CD4-positive, alpha-beta T cell treated with Interferon gamma for 1 hour (primary cell): ENCODE data around the gene GTF2H4.
"Not testable (repeated sequence)": the region's sequence is repeated elsewhere in the genome, so short reads cannot be mapped to it uniquely, and the experiment has no call there.

ENCODE experiments used
- DNase-seq: peaks from one replicate; pipeline ENCODE4 v3.0.0-alpha.2; 2020

The GTF2H4 gene

DNA sequence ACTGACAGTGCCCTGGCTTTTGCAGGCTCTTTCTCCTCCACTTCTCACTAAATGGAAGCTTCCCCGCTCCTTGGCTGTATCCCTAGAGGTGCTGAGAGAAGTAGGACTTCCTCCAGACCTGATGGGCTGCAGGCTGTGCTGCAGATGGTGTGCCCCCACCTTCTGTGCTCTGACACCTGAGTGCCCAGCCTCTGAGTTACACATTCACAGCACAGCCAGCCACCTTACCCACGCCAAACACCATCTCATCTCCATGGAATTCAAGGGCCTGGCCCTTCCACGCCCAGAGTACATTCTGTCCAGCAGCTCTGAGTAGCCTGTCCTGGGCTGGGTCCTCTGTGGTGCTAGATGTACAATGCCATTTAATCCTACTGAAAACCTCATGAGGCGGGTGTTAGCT lies 18.6 kb downstream of the GTF2H4 start:
- DNase-seq: no peak

DNA sequence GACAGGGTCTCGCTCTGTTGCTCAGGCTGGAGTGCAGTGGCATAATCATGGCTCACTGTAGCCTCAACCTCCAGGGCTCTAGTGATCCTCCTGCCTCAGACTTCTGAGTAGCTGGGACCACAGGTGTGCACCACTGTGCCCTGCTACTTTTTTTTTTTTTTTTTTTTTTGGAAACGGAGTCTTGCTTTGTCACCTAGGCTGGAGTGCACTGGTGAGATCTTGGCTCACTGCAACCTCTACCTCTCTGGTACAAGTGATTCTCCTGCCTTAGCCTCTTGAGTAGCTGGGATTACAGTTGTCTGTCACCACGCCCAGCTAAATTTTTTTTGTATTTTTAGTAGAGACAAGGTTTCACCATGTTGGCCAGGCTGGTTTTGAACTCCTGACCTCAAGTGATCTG lies 19.1 kb downstream of the GTF2H4 start:
- not testable (repeated sequence) for DNase-seq

DNA sequence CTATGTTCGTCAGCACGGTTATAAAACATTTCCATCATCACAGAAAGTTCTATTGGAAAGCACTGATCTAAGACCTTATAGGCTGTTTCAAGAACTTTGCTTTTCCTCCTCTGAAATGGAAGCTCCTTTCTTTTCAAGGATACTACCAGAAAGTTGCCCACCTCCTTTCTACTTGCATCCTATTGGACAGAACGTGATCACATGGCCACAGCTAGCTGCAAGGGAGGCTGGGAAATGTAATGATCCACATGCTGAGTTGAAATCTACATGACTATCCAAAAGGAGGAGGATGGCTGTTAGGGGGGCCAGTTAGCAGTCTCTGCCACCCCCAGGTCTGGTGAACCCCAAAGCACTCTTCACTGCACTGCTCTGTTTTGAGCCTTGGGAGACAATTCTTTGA lies 20.7 kb downstream of the GTF2H4 start:
- DNase-seq: no peak

DNA sequence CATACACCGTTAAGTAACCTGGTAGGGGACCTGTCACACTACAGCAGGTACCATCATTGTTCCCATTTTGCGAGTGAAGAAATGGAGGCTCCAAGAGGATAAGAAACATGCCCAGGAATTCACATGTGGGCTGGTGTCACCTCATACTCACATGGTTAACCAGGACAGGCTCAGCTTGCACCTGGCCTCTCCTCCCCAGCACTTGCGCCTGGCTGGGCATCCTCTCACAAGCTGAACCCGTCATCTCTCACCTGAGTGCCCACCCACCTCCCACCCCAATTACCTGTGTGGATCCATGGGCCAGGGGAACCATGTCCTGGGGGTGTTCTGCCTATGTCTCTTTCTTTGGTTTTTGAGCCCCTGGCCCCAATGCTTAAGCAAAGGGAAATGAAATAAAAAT lies 22.5 kb downstream of the GTF2H4 start:
- DNase-seq: no peak

DNA sequence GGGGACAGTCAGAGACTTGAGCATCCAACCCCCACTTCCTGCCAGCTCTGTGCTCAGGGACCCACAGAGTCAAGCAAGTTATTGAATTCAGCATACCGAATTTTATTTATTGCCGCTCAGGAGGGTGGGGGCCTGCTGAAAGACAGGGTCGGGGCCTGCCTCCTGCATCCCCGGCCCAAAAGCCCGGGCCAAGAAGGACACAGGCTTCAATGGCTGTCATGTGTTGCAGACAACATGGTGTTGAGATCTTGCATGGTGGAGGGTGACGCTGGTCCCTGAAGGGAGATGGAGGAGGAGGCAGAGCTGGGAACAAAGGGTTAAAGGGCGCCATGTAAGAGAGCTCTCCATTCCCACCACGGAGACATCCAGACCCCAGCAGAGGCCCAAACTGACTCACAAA lies 23.3 kb downstream of the GTF2H4 start:
- DNase-seq: no peak

DNA sequence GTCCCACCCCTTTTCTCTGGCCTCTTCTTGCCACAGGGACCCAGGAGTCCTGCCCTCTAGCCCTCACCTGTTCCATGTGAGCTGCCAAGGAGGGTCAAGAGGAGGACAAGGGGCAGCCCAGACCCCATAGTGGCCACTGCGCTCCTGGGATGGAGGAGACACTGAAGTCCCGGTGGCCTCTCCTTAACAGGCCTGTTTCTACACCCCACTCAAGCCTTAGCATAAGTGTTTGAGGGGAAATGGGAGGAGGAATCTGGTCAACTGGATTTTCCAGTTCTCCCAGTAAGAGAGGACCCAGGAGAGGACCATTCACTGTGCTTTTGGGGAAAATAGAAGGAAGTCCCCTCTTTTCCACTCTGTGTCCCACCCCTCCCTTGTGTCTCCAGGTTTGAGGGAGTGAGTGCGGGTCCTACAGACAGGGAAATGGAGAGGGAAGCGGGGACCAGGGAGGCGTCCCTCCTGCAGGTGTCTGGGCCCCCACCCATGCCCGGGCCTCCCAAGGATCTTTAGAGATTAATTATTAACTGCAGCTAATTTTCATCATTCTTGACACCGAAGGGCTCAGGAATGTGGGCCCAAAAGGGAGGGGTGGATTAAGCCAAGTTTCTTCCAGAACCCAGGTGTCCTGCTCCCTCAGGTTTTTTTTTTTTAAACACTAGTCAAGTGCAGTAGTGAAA lies 24.1 kb downstream of the GTF2H4 start, which contains the start of gene SFTA2:
TSS of gene SFTA2 (minus strand) at position 202 of the 677 bp plus-strand sequence. CDS start at position 128, 74 bp downstream.
- DNase-seq: no peak

DNA sequence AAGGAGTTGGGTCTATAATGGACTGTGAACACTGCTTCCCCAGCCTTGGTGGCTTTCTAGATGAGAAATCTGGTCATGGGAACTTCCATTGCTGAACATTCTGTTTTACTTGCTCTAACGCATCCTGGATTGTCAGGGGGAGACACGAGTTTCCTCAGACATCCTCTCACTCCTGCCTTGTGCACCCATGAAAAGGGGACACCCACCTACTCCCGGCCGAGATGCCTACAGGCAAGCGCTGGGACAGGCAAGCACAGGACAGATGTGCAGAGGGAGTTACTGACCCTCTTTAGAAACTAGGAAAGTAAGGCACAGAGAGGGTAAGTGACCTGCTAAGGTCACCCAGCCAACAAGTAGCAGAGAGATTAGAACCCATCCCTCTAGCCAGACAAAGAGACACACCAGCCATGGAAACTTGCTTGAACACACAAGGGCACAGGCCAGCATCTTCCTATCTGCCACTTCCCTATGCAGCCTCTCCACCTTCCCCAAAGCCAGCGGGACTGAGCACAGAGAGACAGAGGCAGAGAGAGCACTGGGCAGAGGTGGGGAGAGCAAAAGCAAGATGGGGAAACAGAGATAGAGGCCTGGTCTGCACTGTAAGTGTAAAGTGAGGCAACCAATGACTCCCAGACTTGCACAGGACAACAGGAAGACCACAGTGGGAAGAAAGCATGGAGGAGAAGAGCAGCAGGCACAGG lies 24.8 kb downstream of the GTF2H4 start:
- DNase-seq: no peak

DNA sequence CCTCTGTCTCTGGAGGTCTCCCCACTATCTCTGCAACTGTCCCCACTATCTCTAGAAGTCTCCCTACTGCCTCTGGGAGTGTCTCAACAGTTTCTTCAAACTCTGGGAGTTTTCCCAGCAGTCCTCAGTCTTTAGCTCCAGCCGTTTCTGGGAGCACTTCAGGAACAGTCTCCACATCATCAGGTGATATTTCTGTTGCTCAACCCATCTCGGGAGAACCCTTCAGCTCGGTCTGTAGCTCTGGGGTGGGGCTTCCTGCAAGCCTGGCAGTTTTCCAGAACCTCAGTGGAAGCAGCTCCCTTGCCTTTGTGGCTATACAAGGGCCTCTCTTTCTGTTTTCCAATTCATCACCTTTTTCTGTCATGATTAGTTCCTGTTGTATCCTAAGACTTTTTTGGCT lies 27.0 kb downstream of the GTF2H4 start:
- no peak for DNase-seq

DNA sequence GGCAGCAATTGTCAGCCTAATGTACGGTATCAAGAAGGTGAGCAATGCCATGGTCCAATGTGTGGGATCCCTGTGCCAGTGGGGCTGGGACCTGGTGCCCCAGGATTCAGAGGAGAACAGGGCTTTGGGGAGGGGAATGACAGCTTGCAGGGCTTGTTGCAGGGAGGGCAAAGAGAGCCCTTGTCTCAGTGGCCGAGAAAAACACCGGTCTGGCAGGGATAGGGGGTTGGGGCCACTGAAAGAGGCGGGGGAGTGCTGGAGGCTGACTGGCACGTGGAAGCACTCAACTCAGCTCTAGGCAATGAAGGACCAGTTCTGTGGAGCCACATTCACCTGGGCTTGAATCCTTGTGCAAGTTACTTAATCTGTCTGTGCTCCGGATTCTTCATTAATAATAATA lies 29.3 kb downstream of the GTF2H4 start:
- DNase-seq: no peak

DNA sequence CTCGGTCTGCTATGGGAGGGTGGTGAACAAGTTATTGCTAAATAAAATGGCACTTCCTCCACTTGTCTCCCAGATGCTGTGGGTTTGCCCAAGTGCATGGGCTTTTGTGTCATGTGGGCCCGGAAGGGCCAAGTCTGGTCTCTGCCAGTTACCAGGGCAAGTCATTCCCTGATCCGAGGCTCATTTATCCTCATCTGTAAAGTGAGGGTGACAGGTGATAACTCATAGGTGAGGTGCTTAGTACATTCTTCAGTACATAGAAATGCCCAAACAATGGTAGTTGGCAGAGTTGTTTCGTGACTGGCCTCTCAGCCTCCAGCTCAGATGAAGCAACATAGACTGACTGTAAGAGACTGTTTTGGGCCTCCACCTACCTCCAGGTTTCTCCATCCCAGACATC lies 30.7 kb downstream of the GTF2H4 start:
- DNase-seq: no peak

DNA sequence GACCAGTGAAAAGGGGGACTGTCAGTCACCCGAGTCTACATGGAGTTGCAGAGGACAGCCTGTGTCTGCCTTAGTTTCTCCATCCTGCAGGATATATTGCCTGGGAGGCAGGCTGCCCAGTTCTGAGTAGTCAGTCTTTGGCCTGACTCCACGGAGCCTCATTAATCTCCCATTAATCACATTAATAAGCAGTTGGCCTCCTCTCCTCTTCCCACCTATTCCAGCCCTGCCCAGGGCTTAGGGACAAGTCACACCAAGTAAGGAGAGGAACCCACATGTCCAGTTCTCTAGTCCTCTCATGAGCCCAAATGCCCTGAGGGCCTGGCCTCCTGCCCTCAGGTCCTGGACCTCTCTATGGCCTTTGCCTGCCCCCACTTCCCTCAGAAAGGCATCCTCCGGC lies 31.5 kb downstream of the GTF2H4 start:
- DNase-seq: no peak

DNA sequence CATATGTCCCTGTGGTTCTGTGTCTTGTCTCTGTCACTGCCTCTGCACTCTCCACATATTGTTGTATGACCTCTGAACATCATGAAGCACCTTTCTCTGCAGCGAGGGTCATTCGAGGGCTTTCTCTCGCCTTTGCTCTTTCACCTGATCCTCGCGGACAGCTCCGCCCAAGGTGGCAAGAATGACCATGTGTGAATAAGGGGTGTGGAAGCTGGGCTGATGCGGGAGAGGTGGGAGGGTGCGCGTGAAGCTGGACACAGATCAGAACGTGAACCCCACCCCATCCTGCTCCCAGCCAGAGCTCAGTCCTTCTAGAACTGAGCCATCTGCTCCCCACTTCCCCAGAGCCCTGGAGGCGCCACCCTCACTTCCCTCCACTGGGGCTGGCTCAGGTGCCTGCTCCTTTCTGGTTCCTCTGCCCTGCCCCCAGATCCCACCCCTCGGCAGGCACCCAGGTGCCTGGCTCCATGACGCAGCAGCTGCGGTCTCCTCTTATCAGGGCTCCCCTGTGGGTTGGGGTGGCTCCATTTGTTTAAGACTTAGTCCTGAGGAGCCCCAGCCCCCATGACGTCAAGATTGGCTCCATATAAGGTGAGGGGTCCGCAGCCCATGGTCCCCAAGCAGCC lies 32.5 kb downstream of the GTF2H4 start, which contains the start of gene MUCL3:
TSS of gene MUCL3 (plus strand) at position 613 of the 626 bp plus-strand sequence. CDS start 27 bp downstream, outside the sequence.
- DNase-seq: no peak

DNA sequence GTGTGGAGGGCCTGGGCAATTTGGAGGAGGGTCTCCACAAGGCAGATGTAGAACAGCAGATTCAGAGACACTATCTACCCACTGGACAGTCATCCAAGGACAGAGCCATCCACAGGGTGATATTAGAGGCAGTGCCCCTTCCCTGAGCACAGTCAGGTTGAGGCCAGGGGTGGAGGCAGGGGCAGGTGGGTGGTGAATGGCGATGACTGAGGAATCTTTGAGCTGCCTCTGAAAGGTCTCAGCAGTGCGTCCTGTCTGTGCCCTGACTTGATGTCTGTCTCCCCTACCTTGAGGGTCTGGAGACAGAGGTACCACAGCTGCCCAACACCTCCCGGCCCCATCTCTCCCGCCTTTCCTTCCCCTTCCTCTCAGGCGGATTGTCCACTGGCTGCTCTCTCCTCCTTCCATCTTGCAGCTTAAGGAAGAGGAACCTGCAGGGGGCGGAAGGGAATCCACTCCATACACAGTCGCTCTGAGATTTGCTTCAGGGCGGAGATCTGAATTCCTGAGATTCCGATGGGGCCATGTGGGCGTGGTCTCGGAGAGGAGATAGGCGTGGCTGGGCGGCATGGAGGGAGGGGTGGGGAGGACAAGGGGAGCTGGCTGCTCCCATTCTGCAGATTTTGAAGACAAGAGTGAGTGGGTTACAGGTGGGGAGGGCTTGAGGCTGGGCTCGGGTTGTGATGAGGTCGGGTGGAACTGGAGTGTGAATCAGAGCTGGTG lies 34.5 kb downstream of the GTF2H4 start:
- DNase-seq: no peak

DNA sequence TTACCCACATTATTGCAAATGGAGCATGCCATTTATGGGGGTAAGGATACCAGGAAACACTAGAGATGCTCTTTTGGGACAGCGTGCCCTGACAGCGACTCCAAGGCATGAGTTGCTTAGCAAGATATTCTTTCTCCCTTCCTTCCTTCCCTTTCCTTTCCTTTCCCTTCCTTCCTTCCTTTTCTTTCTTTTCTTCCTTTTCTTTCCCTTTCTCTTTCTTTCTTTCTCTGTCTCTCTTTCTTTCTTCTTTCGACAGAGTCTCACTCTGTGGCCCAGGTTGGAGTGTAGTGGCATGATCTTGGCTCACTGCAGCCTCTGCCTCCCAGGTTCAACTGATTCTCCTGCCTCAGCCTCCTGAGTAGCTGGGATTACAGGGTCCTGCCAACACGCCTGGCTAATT lies 36.0 kb downstream of the GTF2H4 start:
- DNase-seq: no peak

DNA sequence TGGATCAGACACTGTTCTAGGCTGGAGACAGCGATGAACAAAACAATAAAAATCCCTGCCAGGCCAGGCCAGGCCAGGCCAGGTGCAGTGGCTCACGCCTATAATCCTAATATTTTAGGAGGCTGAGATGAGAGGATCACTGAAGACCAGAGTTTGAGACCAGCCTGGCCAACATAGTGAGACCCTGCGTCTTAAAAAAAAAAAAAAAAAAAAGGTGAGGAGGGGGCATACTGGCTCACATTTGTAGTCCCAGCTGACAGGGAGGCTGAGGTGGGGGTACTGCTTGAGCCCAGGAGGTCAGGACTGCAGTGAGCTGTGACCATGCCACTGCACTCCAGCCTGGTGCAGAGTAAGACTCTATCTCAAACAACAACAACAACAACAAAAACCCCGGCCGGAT lies 37.3 kb downstream of the GTF2H4 start:
- DNase-seq: no peak

DNA sequence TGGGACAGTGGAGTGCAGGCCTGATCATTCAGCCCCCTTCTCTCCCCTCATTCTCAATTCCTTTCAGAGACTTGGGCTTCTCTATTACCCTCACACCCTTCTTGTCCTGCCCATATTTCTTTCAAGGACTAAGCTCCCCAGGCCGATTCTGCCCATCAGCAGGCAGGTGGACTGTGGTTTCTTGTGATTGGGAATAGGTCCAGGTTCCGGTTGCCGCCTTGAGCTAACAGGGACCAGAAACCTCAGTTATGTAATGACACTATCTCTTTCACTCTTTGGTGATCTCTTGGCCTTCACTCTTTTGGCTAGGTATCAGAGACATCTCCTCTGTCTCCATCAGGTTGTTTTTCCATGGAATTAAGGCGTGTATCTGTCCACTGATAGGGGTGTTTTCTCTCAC lies 39.2 kb downstream of the GTF2H4 start:
- DNase-seq: no peak

DNA sequence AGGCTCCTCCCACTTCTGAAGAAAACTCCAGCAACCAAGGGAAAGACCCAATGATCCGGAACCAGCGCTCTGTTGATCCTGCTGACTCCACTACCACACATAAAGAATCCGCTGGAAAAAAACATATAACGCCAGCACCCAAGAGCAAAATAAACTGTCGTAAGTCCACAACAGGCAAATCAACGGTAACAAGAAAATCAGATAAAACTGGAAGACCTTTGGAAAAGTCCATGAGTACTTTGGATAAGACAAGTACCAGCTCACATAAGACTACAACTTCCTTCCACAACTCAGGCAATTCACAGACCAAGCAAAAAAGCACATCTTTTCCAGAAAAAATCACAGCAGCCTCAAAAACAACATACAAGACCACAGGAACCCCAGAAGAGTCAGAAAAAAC lies 40.8 kb downstream of the GTF2H4 start:
- DNase-seq: no peak

DNA sequence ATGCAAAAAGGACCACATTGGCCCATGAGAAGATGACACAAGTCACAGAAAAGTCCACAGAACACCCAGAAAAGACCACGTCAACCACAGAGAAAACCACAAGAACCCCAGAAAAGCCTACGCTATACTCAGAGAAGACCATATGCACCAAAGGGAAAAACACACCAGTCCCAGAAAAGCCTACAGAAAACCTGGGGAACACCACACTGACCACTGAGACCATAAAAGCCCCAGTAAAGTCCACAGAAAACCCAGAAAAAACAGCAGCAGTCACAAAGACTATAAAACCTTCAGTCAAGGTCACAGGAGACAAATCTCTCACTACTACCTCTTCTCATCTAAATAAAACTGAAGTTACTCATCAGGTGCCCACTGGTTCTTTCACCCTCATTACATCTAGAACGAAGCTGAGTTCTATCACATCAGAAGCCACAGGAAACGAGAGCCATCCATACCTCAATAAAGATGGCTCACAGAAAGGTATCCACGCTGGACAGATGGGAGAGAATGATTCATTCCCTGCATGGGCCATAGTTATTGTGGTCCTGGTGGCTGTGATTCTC lies 44.0 kb downstream of the GTF2H4 start:
- no peak for DNase-seq

DNA sequence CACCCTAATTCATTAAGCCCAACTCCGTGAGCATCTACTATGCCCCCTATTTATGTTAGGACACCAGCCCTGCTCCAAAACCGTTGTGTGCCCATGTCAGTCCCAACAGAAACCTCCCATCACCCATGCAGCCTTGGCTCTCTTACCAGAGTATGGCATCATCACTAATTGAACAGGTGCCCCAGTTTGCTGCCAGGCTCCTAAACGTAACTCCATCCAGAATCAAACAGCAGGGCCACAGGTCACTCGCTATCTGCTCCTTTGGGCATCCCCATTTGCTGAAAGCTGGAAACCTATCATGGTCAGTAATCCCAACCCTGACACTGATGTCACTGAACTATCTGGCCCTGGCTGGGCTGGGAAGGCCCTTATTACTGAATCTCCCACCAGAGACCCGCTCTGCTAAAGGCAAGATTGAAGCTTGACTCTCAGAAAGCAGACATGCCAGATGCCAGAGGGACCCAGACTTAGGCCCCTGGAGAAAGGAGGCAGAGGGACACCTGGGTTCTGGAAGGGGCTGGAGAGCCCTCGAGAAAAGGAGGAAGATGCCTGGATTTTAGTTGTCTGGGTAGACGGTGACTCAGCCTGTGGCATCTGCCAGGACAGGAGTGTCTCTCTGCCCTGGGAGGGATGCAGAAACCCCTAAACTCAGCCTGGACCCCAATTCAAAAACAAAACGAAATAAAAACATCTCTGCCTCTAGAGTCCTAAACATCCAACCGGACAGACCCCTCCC lies 46.8 kb downstream of the GTF2H4 start:
- no peak for DNase-seq

DNA sequence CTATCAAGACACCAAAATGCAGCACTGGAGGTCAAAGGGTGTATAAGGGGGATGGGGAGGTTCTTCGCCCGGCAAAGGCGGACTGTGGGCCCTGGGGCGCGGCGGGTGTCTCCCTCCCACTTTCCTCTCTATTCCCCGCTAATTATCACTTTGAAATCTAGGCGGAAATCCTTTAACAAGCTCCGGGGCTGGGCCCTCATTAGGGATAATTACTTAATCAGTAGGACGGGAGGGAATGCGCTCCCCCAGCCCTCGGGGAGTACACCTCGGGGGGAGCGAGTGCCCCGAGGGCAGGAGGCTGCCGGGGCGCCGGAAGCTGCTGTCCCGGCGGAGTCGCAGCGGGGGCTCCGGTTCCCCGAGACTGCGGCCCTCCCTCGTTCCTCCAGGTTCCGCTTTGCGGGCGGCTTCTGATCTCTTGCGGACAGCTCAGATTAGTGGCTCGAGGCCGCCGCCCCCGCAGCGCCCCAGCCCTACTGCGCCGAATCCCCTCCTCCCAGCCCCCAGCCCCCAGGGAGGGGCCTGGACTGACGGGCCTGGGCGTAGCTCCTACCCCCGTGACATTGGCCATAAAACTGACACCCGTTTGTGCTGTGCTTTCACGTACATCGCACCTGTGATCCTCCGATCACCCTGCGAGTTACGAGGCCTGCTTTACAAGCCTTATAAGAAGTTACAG lies 47.5 kb downstream of the GTF2H4 start:
- DNase-seq: peak; percentile 64

DNA sequence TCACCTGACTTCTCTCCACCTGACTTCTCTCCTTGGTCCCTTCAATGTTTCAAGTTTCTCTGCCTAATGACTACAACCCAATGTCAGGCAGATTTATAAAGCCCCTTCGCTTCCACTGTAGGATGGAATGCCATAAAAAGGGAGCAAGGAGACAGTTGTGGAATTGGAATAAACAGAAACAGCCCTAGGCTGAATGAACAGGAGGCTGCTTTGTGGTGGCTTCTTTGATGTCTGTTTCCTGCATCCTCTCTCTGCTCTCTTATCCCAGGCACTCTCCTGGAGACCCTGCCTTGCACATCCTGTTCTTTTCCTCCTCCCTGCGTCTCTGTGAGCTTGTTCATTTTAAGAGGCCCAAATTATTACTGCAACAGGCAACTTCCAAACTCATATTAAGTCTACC lies 49.7 kb downstream of the GTF2H4 start:
- DNase-seq: no peak
